ENCODE data around the gene KCNAB2.
A peak's percentile ranks its signal among the peaks of the same experiment; 100 is the strongest.
"Not testable (repeated sequence)": the region's sequence is repeated elsewhere in the genome, so short reads cannot be mapped to it uniquely, and the experiment has no call there.

Gene KCNAB2

DNA sequence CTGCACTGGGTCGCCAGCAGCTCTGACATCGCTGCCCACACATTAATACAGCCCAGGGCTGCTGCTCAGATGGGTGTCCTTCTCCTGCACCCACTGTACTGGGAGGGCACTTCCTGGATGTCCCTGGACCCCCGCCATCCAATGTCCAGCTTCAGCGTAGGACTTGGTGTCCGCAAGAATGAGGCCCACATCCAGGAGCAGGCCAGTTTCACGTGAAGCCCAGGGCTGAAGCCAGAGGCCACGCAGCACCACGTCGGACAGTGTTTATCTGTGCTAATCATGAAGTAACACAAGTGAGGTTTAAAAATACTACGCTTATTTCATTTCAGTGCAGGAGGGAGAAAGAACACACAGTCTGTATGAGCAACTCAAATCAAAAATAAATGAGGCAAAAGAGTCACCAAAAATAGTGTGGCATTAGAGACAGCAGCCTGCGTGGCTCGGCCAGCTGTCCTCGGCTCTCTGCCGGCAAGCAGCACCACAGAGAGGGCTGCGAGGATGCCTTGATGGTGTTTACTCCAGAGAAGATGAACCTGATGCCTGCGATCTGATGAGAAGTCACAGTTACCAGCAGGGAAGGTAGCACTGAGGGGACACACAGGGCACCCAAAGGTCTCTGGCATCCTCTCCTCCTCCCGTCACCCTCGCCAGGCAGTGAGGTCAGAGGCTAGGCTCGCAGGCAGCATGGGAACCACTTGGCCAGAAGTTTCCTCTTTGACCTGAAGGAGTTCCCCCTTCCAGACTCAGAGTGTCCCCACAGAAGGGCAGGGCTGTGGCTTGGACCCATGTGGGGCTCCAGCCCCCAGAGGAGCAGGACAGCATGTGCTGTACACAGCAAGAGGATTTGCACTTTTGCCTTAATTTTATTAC, 31.3 kb upstream of the KCNAB2 start:
- Histone ChIP-seq H3K27me3 (ENCODE audit: insufficient read depth, poor library complexity, severe bottlenecking) (no peaks in the 10 kb centered on the region), H3K4me3 (replicated peaks; ENCODE audit: insufficient read depth, low read length) (no peak overlapping the region), H3K27ac (replicated peaks) (no peak overlapping the region)
- TF ChIP-seq, protein P1, sequence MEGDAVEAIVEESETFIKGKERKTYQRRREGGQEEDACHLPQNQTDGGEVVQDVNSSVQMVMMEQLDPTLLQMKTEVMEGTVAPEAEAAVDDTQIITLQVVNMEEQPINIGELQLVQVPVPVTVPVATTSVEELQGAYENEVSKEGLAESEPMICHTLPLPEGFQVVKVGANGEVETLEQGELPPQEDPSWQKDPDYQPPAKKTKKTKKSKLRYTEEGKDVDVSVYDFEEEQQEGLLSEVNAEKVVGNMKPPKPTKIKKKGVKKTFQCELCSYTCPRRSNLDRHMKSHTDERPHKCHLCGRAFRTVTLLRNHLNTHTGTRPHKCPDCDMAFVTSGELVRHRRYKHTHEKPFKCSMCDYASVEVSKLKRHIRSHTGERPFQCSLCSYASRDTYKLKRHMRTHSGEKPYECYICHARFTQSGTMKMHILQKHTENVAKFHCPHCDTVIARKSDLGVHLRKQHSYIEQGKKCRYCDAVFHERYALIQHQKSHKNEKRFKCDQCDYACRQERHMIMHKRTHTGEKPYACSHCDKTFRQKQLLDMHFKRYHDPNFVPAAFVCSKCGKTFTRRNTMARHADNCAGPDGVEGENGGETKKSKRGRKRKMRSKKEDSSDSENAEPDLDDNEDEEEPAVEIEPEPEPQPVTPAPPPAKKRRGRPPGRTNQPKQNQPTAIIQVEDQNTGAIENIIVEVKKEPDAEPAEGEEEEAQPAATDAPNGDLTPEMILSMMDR (IDR thresholded peaks at IDR 0.05; ENCODE audit: insufficient read depth, low read length) = no peak
- TF ChIP-seq GABPA (IDR thresholded peaks at IDR 0.05; ENCODE audit: low read depth) (no peak), POLR2AphosphoS5 (IDR thresholded peaks at IDR 0.05; ENCODE audit: low read depth) (no peak), SPI1 (IDR thresholded peaks at IDR 0.05; ENCODE audit: borderline replicate concordance, low read depth) (no peak)
- TF ChIP-seq, protein P2, sequence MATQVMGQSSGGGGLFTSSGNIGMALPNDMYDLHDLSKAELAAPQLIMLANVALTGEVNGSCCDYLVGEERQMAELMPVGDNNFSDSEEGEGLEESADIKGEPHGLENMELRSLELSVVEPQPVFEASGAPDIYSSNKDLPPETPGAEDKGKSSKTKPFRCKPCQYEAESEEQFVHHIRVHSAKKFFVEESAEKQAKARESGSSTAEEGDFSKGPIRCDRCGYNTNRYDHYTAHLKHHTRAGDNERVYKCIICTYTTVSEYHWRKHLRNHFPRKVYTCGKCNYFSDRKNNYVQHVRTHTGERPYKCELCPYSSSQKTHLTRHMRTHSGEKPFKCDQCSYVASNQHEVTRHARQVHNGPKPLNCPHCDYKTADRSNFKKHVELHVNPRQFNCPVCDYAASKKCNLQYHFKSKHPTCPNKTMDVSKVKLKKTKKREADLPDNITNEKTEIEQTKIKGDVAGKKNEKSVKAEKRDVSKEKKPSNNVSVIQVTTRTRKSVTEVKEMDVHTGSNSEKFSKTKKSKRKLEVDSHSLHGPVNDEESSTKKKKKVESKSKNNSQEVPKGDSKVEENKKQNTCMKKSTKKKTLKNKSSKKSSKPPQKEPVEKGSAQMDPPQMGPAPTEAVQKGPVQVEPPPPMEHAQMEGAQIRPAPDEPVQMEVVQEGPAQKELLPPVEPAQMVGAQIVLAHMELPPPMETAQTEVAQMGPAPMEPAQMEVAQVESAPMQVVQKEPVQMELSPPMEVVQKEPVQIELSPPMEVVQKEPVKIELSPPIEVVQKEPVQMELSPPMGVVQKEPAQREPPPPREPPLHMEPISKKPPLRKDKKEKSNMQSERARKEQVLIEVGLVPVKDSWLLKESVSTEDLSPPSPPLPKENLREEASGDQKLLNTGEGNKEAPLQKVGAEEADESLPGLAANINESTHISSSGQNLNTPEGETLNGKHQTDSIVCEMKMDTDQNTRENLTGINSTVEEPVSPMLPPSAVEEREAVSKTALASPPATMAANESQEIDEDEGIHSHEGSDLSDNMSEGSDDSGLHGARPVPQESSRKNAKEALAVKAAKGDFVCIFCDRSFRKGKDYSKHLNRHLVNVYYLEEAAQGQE (IDR thresholded peaks at IDR 0.05; ENCODE audit: insufficient replicate concordance, low read depth) = no peak
- peak in 1 of 2 experiments; percentile 15 for DNase-seq (ENCODE audit: low read depth in 1 of 2, low spot score in 1 of 2)

DNA sequence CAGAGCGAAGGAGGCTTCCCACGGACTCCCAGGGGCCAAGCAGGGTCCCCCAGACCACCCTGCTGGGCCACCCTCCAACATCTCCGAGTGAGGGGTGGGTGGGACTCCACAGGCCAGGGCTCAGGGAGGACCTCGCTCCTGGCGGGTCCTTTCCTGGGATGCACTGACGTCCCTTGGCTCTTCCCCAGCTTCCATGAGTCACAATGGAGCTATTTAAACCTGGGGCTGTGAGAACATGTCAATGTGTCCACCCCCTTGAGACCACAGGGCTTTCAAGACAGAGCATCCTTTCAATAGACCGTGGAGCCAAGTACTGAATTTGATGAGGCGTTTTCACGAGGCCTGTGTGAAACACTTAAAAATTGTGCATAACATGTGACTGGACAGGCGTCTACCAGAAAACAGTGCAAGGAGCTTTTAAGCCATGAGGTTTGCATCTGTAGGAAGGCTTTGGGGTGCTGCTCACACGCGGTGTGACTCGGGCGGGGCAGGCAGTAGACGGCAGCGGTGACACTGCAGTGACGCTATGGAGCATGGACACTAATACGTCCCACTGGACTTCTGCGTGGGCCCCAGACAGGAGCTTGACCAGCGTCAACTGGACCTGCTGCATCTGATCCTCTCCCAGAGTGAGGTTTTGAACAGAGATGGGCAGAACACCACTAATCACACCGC, 29.4 kb upstream of the KCNAB2 start:
- Histone ChIP-seq H3K27ac (replicated peaks) (no peak overlapping the region), H3K4me3 (replicated peaks; ENCODE audit: insufficient read depth, low read length) (no peak overlapping the region), H3K27me3 (ENCODE audit: insufficient read depth, poor library complexity, severe bottlenecking) (no peaks in the 10 kb centered on the region)
- TF ChIP-seq SPI1 (IDR thresholded peaks at IDR 0.05; ENCODE audit: borderline replicate concordance, low read depth) (no peak), POLR2AphosphoS5 (IDR thresholded peaks at IDR 0.05; ENCODE audit: low read depth) (no peak), GABPA (IDR thresholded peaks at IDR 0.05; ENCODE audit: low read depth) (no peak)
- TF ChIP-seq, protein P1 (IDR thresholded peaks at IDR 0.05; ENCODE audit: insufficient read depth, low read length) = no peak
- TF ChIP-seq, protein P2 (IDR thresholded peaks at IDR 0.05; ENCODE audit: insufficient replicate concordance, low read depth) = no peak
- no peak for DNase-seq (ENCODE audit: low read depth in 1 of 2, low spot score in 1 of 2)

DNA sequence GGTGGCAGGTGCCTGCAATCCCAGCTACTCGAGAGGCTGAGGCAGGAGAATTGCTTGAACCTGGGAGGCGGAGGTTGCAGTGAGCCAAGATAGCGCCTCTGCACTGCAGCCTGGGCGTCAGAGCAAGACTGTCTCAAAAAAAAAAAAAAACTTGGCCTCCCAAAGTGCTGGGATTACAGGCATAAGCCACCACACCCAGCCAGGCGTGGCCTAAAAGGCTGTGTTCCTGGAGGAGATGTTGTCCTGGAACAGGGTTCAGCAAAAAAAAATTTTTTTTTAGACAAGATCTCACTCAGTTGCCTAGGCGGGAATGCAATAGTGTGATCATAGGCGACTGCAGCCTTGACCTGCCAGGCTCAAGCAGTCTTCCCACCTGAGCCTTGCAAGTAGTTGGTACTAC, 28.0 kb upstream of the KCNAB2 start:
- not testable (repeated sequence) for H3K27ac ChIP-seq (replicated peaks); DNase-seq (ENCODE audit: low read depth in 1 of 2, low spot score in 1 of 2); H3K4me3 ChIP-seq (replicated peaks; ENCODE audit: insufficient read depth, low read length); H3K27me3 ChIP-seq (ENCODE audit: insufficient read depth, poor library complexity, severe bottlenecking)

DNA sequence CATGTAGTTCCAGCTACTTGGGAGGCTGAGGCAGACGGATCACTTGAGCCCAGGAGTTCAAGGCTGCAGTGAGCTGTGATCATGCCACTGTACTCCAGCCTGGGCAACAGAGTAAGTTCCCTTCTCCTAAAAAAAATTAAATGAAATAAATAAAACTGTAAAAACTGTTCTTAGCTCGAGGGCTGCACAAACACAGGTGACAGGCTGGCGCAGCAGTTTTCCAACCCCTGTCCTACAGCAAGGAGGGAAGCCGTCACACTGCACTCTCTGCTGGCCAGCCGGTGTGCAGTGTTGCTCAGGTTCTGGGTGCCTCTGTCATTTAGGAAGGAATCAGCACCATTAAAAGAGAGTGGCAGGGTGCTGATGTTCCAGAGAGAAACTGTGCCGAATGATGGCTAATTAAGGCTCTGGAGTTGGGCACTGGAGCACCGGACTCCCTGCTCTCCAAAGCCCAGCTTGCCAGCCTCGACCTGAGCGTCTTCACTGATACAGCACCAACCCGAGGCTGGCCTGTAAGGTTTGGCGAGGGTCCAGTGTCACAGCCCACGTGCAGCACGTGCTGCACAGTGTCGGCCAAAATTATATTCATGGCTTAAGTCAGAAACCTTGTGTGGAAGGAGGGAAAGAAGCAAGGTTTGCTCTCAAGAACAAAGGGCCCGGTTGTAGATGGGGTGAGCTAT, 26.4 kb upstream of the KCNAB2 start:
- Histone ChIP-seq H3K27ac (replicated peaks) (no peak overlapping the region), H3K4me3 (replicated peaks; ENCODE audit: insufficient read depth, low read length) (no peak overlapping the region), H3K27me3 (ENCODE audit: insufficient read depth, poor library complexity, severe bottlenecking) (no peaks in the 10 kb centered on the region)
- TF ChIP-seq, protein P2 (IDR thresholded peaks at IDR 0.05; ENCODE audit: insufficient replicate concordance, low read depth) = no peak
- TF ChIP-seq, protein P1 (IDR thresholded peaks at IDR 0.05; ENCODE audit: insufficient read depth, low read length) = no peak
- TF ChIP-seq GABPA (IDR thresholded peaks at IDR 0.05; ENCODE audit: low read depth) = no peak
- no peak for TF ChIP-seq POLR2AphosphoS5 (IDR thresholded peaks at IDR 0.05; ENCODE audit: low read depth)
- TF ChIP-seq SPI1 (IDR thresholded peaks at IDR 0.05; ENCODE audit: borderline replicate concordance, low read depth) = no peak
- no peak for DNase-seq (ENCODE audit: low read depth in 1 of 2, low spot score in 1 of 2)

Data from HL-60 (cell line).